ENCODE data around the gene PTEN.

The PTEN gene

GRCh38 chr10:87863053-87863943 lies at the start of gene PTEN, which contains the start of gene KLLN:
PTEN (plus strand) TSS chr10:87863625; CDS start chr10:87864470, 845 bp downstream.
KLLN (minus strand) TSS chr10:87863533; CDS start chr10:87862487, 1,046 bp downstream.
- TF ChIP-seq RAD21 (IDR thresholded peaks at IDR 0.05; ENCODE audit: low read depth) (no peak), REST (IDR thresholded peaks at IDR 0.05; ENCODE audit: low read depth) (0 out of 2 replicates have a peak, but pooled peaks have one; percentile 1), USF1 (IDR thresholded peaks at IDR 0.05) (peak; percentile 77), ZBTB7A (IDR thresholded peaks at IDR 0.05; ENCODE audit: low read depth) (peak; percentile 28; the same call in 1 of the 2 replicates), EGR1 (IDR thresholded peaks at IDR 0.05) (peak; percentile 40), CEBPB (IDR thresholded peaks at IDR 0.05) (no peak), TCF12 (IDR thresholded peaks at IDR 0.05; ENCODE audit: low read depth) (peak; percentile 74; the same call in 1 of the 2 replicates), YY1 (IDR thresholded peaks at IDR 0.05; ENCODE audit: low read depth) (peak; percentile 93), MAX (IDR thresholded peaks at IDR 0.05) (peak; percentile 53; the same call in 1 of the 2 replicates), TAF1 (IDR thresholded peaks at IDR 0.05; ENCODE audit: low read depth) (peak; percentile 99), NFIC (IDR thresholded peaks at IDR 0.05) (no peak), CREB1 (IDR thresholded peaks at IDR 0.05; ENCODE audit: low read depth) (no peak), EP300 (IDR thresholded peaks at IDR 0.05; ENCODE audit: borderline replicate concordance) (peak; percentile 60; the same call in 1 of the 2 replicates), TEAD4 (IDR thresholded peaks at IDR 0.05) (peak; percentile 53; the same call in 1 of the 2 replicates), FOXM1 (IDR thresholded peaks at IDR 0.05; ENCODE audit: borderline replicate concordance, low read depth) (no peak)

GRCh38 chr10:87816163-87816897 lies 47.1 kb upstream of the PTEN start:
- TF ChIP-seq TAF1 (IDR thresholded peaks at IDR 0.05; ENCODE audit: low read depth) = no peak
- TF ChIP-seq YY1 (IDR thresholded peaks at IDR 0.05; ENCODE audit: low read depth) = no peak
- TF ChIP-seq RAD21 (IDR thresholded peaks at IDR 0.05; ENCODE audit: low read depth) = no peak
- no peak for TF ChIP-seq REST (IDR thresholded peaks at IDR 0.05; ENCODE audit: low read depth)
- no peak for TF ChIP-seq USF1 (IDR thresholded peaks at IDR 0.05)
- TF ChIP-seq FOXM1 (IDR thresholded peaks at IDR 0.05; ENCODE audit: borderline replicate concordance, low read depth) = no peak
- no peak for TF ChIP-seq EGR1 (IDR thresholded peaks at IDR 0.05)
- TF ChIP-seq TEAD4 (IDR thresholded peaks at IDR 0.05) = no peak
- TF ChIP-seq TCF12 (IDR thresholded peaks at IDR 0.05; ENCODE audit: low read depth) = no peak
- TF ChIP-seq ZBTB7A (IDR thresholded peaks at IDR 0.05; ENCODE audit: low read depth) = no peak
- TF ChIP-seq CEBPB (IDR thresholded peaks at IDR 0.05) = no peak
- TF ChIP-seq MAX (IDR thresholded peaks at IDR 0.05) = no peak
- no peak for TF ChIP-seq EP300 (IDR thresholded peaks at IDR 0.05; ENCODE audit: borderline replicate concordance)
- no peak for TF ChIP-seq NFIC (IDR thresholded peaks at IDR 0.05)
- TF ChIP-seq CREB1 (IDR thresholded peaks at IDR 0.05; ENCODE audit: low read depth) = no peak

- no peak for TF ChIP-seq FOXM1 (IDR thresholded peaks at IDR 0.05; ENCODE audit: borderline replicate concordance, low read depth)
Observed at GRCh38 chr10:87816898-87817608, 46.4 kb upstream of the PTEN start.

- no peak for TF ChIP-seq RAD21 (IDR thresholded peaks at IDR 0.05; ENCODE audit: low read depth)
- no peak for TF ChIP-seq REST (IDR thresholded peaks at IDR 0.05; ENCODE audit: low read depth)
- TF ChIP-seq USF1 (IDR thresholded peaks at IDR 0.05) = peak; percentile 3; the same call in 1 of the 2 replicates
- TF ChIP-seq MAX (IDR thresholded peaks at IDR 0.05) = peak; percentile 71
- 0 out of 2 replicates have a peak, but pooled peaks have one; percentile 2 for TF ChIP-seq TEAD4 (IDR thresholded peaks at IDR 0.05)
- TF ChIP-seq YY1 (IDR thresholded peaks at IDR 0.05; ENCODE audit: low read depth) = no peak
- no peak for TF ChIP-seq EP300 (IDR thresholded peaks at IDR 0.05; ENCODE audit: borderline replicate concordance)
- peak; percentile 22; the same call in 1 of the 2 replicates for TF ChIP-seq EGR1 (IDR thresholded peaks at IDR 0.05)
- TF ChIP-seq NFIC (IDR thresholded peaks at IDR 0.05) = peak; percentile 40; the same call in 1 of the 2 replicates
- peak; percentile 92 for TF ChIP-seq TAF1 (IDR thresholded peaks at IDR 0.05; ENCODE audit: low read depth)
- peak; percentile 28; the same call in 1 of the 2 replicates for TF ChIP-seq TCF12 (IDR thresholded peaks at IDR 0.05; ENCODE audit: low read depth)
Observed at GRCh38 chr10:87817609-87818504, 45.6 kb upstream of the PTEN start, which contains the start of gene ATAD1. ATAD1 (minus strand) TSS chr10:87818226; CDS start chr10:87814599, 3,627 bp downstream.
